PC-3 (cell line): Measurements from ENCODE around the gene PTPRB.

Experiments
- EZH2phosphoT487 ChIP-seq: fragments of 300-600 bp; sonication (generic); IDR thresholded peaks from 2 replicates; pipeline ENCODE4 v1.6.1; 2018; ENCODE audit warnings: mild to moderate bottlenecking, antibody characterized with exemption, low read length, borderline replicate concordance
- TF ChIP-seq, protein P1 (sequence below): fragments of 300-600 bp; sonication (generic); conservative IDR thresholded peaks from 2 replicates; pipeline ENCODE4 v1.5.1; 2017; ENCODE audit warnings: antibody characterized with exemption, low read depth, mild to moderate bottlenecking, low read length

DNA sequence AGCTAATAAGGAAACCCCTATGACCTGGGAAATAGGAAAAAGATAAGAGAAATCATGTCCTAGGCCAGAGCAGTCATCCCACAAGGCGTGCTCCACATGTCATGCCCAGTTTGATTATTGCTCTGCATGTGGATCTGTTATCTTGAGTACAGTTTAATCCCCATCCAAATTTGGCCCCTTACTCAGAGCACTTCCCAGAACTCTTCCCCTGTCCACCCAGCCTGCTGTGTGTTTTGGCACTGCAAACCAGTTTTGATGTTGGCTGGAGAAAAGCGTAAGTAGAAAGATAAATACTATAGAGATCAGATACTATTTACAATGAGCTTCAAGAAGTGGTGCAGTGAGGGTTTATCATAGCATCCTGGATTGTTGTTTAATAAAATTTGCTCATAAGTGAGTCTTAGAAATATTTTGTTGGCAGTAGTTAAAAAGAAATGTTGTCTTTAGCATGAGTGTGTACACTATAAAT, 83.8 kb downstream of the PTPRB start:
- TF ChIP-seq, protein P1, sequence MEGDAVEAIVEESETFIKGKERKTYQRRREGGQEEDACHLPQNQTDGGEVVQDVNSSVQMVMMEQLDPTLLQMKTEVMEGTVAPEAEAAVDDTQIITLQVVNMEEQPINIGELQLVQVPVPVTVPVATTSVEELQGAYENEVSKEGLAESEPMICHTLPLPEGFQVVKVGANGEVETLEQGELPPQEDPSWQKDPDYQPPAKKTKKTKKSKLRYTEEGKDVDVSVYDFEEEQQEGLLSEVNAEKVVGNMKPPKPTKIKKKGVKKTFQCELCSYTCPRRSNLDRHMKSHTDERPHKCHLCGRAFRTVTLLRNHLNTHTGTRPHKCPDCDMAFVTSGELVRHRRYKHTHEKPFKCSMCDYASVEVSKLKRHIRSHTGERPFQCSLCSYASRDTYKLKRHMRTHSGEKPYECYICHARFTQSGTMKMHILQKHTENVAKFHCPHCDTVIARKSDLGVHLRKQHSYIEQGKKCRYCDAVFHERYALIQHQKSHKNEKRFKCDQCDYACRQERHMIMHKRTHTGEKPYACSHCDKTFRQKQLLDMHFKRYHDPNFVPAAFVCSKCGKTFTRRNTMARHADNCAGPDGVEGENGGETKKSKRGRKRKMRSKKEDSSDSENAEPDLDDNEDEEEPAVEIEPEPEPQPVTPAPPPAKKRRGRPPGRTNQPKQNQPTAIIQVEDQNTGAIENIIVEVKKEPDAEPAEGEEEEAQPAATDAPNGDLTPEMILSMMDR: no peak
- no peak for TF ChIP-seq EZH2phosphoT487
